Measurements from ENCODE around the gene UPK3BL1. TPM values are rescaled to one million over a fixed set of nuclear protein-coding genes. Genes with fewer than 3 reads are reported as not detected.
"Not testable (repeated sequence)": the region's sequence is repeated elsewhere in the genome, so short reads cannot be mapped to it uniquely, and the experiment has no call there.

UPK3BL1 gene
- total RNA-seq, 2 experiments from 2014 or later = 31.4 to 37.2 TPM

DNA sequence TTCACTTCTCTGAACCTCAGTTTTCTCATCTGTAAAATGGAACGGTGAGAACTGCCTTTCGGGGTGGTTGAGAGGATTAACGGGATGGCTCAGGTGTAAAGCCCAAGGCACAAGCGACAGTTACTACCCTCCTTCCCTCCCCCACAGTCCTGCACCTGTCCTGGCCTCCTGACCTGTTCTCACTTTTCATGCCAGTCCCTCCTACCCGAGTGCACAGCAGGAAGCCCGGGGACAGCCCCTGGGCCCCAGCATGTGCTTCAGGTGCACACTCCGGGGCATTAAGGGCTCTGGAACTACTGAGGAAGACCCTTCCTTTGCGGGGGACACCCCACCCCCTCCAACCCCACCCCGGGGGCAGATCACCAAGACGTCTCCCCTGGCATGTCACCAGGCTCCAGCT lies 26.7 kb downstream of the UPK3BL1 start:
- H3K27me3 Mint-ChIP-seq (ENCODE audit: low read depth); H3K36me3 Mint-ChIP-seq (ENCODE audit: low read depth); H3K4me3 Mint-ChIP-seq; H3K9me3 Mint-ChIP-seq (ENCODE audit: insufficient read depth); H3K4me1 Mint-ChIP-seq (ENCODE audit: low read depth); POLR2A ChIA-PET; H3K27ac Mint-ChIP-seq; ATAC-seq; CTCF ChIA-PET; DNase-seq: not testable (repeated sequence)

DNA sequence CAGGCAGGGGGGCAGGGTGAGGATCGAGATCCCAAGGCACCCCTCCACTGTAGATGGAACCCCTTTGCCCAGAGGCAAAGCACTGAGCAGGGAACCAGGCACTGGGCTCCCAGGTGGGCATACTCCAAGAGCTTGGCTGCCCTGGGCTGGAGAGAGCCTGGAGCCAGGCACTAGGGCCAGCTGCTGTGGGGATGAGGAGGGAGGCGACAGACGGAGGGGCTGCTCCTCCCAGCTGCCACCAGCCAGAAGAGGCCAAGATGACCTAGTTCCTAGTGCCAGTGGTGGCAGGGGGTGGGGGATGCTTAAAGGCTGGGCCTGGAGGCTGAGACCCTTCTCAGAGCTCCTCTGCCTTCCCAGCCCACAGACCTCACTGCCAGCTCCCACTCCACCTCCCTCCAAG lies 27.7 kb downstream of the UPK3BL1 start:
- H3K4me1 Mint-ChIP-seq (ENCODE audit: low read depth); DNase-seq; H3K27me3 Mint-ChIP-seq (ENCODE audit: low read depth); CTCF ChIA-PET; POLR2A ChIA-PET; ATAC-seq; H3K36me3 Mint-ChIP-seq (ENCODE audit: low read depth); H3K4me3 Mint-ChIP-seq; H3K27ac Mint-ChIP-seq; H3K9me3 Mint-ChIP-seq (ENCODE audit: insufficient read depth): not testable (repeated sequence)

DNA sequence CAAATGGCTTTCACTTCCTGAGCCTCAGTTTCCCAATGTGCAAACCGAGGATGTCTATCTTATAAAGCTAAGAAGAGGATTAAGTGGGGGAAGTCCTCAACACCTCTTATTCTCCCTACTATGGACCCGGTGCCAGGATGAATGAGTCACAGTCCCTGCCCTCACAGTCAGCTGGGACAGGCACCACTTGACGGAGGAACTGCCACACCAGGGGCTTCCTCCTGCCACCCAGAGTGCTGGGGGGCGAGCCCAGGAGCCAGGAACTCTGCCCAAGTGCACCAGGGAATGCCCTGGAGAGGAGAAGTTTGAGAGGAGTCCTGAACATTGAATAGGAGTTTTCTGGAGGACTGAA lies 28.3 kb downstream of the UPK3BL1 start:
- H3K27ac Mint-ChIP-seq; H3K9me3 Mint-ChIP-seq (ENCODE audit: insufficient read depth); H3K36me3 Mint-ChIP-seq (ENCODE audit: low read depth); ATAC-seq; POLR2A ChIA-PET; H3K27me3 Mint-ChIP-seq (ENCODE audit: low read depth); H3K4me3 Mint-ChIP-seq; CTCF ChIA-PET; DNase-seq; H3K4me1 Mint-ChIP-seq (ENCODE audit: low read depth): not testable (repeated sequence)

DNA sequence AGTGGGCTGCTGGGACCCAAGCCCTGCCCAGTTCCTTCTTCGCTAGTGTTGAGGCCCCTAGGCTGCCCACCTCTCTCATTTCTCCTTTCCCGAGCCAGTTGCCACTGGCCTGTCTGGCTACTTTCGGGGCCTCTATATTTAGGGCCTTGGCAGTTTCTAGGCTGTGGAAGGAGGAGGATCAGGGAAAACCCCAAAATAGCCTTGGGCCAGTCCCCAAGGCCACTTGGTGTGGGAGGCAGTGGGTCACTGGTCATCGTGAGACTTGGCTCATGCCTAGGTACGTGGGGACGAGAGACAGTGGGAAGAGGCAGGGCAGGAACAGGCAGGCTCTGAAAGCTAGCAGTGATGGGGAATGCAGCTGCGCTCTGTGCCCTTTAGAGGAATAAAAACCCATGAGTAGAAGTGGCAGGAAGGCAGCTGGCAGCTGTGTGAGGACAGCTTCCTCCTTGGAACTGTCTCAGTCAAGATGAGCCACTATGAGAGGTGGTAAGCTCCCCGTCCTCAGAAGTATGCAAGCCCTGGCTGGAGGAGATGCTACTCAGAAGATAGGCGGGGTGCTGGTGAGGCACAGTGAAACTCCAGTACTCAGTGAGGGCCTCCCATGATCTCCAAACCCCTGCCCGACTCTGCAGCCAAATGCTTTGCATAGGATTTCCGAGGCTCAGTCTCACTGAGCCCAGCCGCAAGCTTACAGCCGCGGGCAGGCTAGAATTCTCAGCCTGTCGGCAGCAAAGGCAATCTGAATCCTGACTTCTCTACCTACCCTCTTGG lies 28.8 kb downstream of the UPK3BL1 start:
- H3K4me1 Mint-ChIP-seq (ENCODE audit: low read depth); H3K27ac Mint-ChIP-seq; H3K4me3 Mint-ChIP-seq; H3K36me3 Mint-ChIP-seq (ENCODE audit: low read depth); H3K27me3 Mint-ChIP-seq (ENCODE audit: low read depth); ATAC-seq; CTCF ChIA-PET; H3K9me3 Mint-ChIP-seq (ENCODE audit: insufficient read depth); POLR2A ChIA-PET; DNase-seq: not testable (repeated sequence)

DNA sequence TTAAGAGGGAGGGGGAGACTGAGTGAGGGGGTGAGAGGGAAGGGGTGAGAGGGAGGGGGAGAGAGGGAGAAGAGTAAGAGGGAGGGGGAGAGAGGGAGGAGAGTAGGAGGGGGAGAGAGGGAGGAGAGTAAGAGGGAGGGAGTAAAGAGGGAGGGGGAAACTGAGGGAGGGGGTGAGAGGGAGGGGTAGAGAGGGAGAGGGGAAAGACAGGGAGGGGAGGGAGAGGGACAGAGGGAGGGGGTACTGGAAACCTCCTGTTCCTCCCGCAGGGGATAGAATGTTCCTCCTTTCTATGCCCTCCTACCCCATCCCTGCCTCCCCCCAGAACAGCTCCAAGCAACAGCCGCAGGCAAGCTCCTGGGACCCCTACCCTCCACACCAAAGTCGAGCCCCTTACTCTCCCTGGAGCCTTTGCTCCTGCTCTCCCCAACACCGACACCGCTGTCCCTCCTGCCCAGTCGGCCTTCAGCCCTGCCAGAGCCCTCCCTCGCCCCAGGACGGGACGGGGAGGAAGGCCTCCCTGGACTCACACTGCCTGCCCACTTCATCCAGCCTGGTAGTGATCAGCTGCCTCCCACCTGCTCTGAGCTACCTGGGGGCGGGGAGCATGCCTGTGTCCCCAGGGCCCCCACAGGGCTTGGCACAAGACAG lies 30.8 kb downstream of the UPK3BL1 start:
- H3K36me3 Mint-ChIP-seq (ENCODE audit: low read depth); ATAC-seq; H3K27ac Mint-ChIP-seq; H3K4me3 Mint-ChIP-seq; POLR2A ChIA-PET; H3K27me3 Mint-ChIP-seq (ENCODE audit: low read depth); H3K9me3 Mint-ChIP-seq (ENCODE audit: insufficient read depth); H3K4me1 Mint-ChIP-seq (ENCODE audit: low read depth); CTCF ChIA-PET: not testable (repeated sequence)
- DNase-seq = peak; percentile 20

DNA sequence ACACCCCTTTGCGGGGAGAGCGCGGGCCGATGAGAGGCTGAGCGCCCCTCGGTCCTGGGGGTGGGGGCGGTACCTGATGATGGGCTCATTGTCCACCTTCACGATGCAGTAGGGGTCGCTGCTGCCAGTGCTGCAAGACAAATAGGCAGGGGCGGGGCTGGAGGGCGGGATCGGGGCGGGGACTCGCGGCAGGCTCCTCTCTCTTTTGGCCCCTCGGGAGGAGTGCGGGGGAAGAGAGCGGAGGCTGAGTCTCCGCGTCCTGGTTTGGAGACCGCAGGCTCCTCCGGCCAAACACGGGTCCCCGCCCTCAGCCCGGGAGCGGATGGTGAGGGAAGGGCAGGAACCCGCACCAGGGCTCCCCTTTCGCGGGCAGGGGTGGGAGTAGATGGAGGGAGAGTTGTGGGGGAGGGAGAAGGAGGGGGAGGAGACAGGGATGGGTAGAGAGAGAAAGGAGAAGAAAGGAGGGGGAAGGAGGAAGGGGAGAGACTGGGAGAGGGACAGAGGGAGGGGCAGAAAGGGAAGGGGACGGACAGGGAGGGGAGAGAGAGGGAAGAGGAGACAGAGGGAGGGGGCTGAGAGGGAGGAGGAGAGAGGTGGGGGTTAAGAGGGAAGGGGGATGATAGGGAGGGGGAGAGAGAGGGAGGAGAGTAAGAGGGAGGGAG lies 31.4 kb downstream of the UPK3BL1 start:
- DNase-seq; H3K4me1 Mint-ChIP-seq (ENCODE audit: low read depth); POLR2A ChIA-PET; H3K4me3 Mint-ChIP-seq; H3K27ac Mint-ChIP-seq; H3K36me3 Mint-ChIP-seq (ENCODE audit: low read depth); H3K9me3 Mint-ChIP-seq (ENCODE audit: insufficient read depth); CTCF ChIA-PET; H3K27me3 Mint-ChIP-seq (ENCODE audit: low read depth): not testable (repeated sequence)
- peak; percentile 71 for ATAC-seq

DNA sequence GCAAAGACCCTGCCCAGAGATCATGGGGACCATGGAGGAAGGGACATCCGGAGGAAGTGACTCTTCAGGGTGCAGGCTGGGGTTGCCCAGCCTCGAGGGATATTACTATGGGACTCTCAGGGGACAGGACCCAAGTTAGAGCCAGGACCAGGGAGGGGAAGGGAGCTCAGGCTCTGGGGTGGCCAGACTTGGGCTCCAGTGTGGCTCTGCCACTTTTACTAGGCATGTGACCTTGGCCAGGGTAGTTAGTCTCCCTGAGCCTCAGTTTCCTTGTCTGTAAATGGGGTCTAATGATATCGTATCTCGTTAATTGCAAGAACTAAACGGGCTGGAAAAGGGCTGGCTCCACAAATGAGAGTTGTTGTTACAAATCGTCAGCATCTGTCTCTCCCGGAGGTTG lies 32.1 kb downstream of the UPK3BL1 start:
- H3K27me3 Mint-ChIP-seq (ENCODE audit: low read depth); DNase-seq; ATAC-seq; H3K4me3 Mint-ChIP-seq; H3K9me3 Mint-ChIP-seq (ENCODE audit: insufficient read depth); H3K27ac Mint-ChIP-seq; H3K36me3 Mint-ChIP-seq (ENCODE audit: low read depth); POLR2A ChIA-PET; H3K4me1 Mint-ChIP-seq (ENCODE audit: low read depth); CTCF ChIA-PET: not testable (repeated sequence)

DNA sequence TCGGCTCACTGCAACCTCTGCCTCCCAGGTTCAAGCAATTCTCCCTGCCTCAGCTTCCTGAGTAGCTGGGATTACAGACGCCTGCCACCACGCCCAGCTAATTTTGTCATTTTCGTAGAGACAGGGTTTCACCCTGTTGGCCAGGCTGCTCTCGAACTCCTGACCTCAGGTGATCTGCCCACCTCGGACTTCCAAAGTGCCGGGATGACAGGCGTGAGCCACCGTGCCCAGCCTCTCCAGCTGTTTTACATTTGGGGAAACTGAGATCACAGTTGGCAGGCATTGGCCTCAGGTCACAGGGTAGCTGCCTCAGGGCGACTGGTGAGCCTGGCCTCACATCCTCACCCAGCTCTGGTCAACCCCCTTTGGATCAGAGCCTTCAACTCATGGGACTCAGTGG lies 32.9 kb downstream of the UPK3BL1 start:
- H3K9me3 Mint-ChIP-seq (ENCODE audit: insufficient read depth); H3K27ac Mint-ChIP-seq; CTCF ChIA-PET; H3K36me3 Mint-ChIP-seq (ENCODE audit: low read depth); H3K4me1 Mint-ChIP-seq (ENCODE audit: low read depth); POLR2A ChIA-PET; H3K27me3 Mint-ChIP-seq (ENCODE audit: low read depth); H3K4me3 Mint-ChIP-seq; DNase-seq; ATAC-seq: not testable (repeated sequence)

DNA sequence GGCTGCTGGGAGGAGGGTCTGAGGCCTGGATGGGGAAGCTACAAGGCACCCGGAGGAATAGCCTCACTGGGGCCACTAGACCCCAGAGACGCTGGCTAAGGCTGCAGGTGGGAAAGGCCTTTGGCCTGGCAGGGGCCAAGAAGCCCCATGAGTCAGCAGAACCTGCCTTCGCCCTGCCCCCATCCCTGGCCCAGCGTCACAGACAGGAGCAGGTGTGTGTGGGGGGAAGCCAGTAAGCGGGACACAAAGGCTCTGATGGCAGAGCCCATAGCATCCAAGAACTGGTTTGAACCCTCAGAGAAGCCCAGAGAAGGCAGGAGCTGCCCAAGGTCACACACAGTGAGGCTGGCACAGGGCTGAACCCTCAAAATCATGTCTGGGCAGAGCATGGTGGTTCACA lies 35.7 kb downstream of the UPK3BL1 start:
- H3K27me3 Mint-ChIP-seq (ENCODE audit: low read depth); H3K27ac Mint-ChIP-seq; H3K36me3 Mint-ChIP-seq (ENCODE audit: low read depth); POLR2A ChIA-PET; ATAC-seq; DNase-seq; H3K4me1 Mint-ChIP-seq (ENCODE audit: low read depth); CTCF ChIA-PET; H3K4me3 Mint-ChIP-seq; H3K9me3 Mint-ChIP-seq (ENCODE audit: insufficient read depth): not testable (repeated sequence)

DNA sequence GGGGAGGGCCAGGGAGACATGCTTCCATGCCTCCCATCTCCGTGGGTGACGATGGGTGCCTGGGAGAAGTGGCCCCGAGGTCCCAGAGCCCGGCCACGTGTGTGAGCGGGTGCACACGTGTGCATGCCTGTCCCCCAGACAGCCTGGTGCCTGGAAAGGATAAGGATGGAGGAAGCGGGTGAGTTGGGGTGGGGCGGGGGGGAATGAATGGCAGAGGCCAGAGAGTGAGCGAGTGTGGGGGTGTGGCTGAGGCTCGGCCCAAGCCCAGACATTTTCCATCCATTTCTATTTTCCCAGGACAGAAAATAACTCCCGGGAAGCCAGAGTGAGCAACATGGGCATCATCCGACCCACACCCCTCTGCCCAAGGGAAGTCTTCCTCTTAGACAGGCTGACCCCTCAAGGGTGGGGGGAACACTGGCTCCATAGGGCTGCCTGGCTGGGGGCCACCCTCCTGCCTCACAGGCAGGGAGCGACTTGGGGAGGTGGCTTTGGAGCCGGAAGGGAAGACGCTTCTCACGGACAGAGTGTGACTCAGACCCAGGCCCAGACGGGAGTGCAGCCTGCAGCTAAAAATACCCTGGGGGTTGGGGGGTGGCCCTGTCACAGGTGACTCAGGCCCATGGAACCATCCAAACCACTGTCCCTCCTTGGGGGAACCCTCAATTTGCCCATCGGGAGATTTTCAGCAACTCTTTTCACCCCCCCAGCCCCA lies 38.0 kb downstream of the UPK3BL1 start:
- H3K4me3 Mint-ChIP-seq; POLR2A ChIA-PET; CTCF ChIA-PET; DNase-seq; ATAC-seq; H3K27me3 Mint-ChIP-seq (ENCODE audit: low read depth); H3K4me1 Mint-ChIP-seq (ENCODE audit: low read depth); H3K9me3 Mint-ChIP-seq (ENCODE audit: insufficient read depth); H3K36me3 Mint-ChIP-seq (ENCODE audit: low read depth); H3K27ac Mint-ChIP-seq: not testable (repeated sequence)

DNA sequence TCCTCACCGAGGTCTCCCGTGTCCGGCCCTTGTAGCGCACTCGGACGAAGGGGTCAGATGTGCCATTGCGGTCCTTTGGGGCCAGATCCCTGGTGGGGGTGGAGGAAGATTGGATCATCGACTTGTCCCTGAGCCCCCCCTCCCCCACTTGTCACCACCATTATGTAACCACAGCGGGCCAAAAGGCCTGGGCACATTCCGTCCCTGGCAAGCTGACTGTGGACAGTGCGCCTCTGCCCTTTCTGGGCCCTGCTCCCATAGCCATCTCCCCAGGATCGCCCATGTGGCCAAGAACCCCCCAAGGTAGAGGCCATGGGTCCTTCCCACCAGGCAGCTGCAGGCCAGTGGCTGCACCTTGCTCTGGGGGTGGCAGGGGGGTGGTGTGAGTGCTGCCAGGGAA lies 40.3 kb downstream of the UPK3BL1 start:
- POLR2A ChIA-PET; DNase-seq; H3K27ac Mint-ChIP-seq; CTCF ChIA-PET; H3K4me3 Mint-ChIP-seq; H3K4me1 Mint-ChIP-seq (ENCODE audit: low read depth); H3K9me3 Mint-ChIP-seq (ENCODE audit: insufficient read depth); H3K27me3 Mint-ChIP-seq (ENCODE audit: low read depth); H3K36me3 Mint-ChIP-seq (ENCODE audit: low read depth); ATAC-seq: not testable (repeated sequence)

DNA sequence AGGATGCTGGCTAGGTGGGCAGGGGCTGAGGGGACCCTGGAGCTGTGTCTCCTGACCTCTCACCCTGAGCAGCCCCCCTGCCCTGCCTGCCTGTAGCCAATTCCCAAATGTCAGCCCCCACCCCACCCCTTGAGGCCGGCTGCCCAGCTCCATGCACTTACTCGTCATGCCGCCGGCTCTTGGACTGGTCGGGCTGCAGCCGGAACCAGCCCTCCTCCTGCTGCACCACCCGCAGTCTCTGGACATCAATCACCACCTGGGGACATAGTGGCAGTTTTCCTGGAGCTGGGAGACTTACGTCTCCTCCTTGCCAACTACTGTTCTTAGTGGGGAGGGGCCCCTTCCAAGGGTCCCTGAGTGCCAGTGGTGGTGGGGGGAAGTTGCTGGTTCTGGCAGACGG lies 42.9 kb downstream of the UPK3BL1 start:
- H3K36me3 Mint-ChIP-seq (ENCODE audit: low read depth); H3K4me1 Mint-ChIP-seq (ENCODE audit: low read depth); ATAC-seq; DNase-seq; H3K27ac Mint-ChIP-seq; H3K27me3 Mint-ChIP-seq (ENCODE audit: low read depth); H3K9me3 Mint-ChIP-seq (ENCODE audit: insufficient read depth); POLR2A ChIA-PET; CTCF ChIA-PET; H3K4me3 Mint-ChIP-seq: not testable (repeated sequence)
